Measurements from ENCODE around the gene SPATA20. TPM values are rescaled to one million over a fixed set of nuclear protein-coding genes. Genes with fewer than 3 reads are reported as not detected.

Gene SPATA20
- total RNA-seq, 2 donors from 2014 or later = 65.6 to 75.2 TPM

- no peak overlapping the region for H3K4me3 ChIP-seq
- no peak for TF ChIP-seq POLR2A (IDR thresholded peaks at IDR 0.05)
- no peak for TF ChIP-seq CTCF (IDR thresholded peaks at IDR 0.05)
- H3K36me3 ChIP-seq (replicated peaks in 1 of 2; ENCODE audit: insufficient read depth in 1 of 2, low read depth in 2 of 2) = no peaks in the 10 kb centered on the region
- no peaks in the 10 kb centered on the region for H3K9me3 ChIP-seq
- WGBS, 2 donors = 70% methylated on average over 18 of the region's 18 CpGs; no CpG with 5 or more reads in 1 of the 2 donors
- peaks cover 8% of the 10 kb centered on the region for H3K4me1 ChIP-seq
- ATAC-seq = no peak
- intact Hi-C loops (cut with DNase I) = no loop called here
- no peak for DNase-seq
- no peaks in the 10 kb centered on the region for H3K27me3 ChIP-seq
- H3K27ac ChIP-seq = no peak overlapping the region
Measured at GRCh38 chr17:50602836-50603235, 55.9 kb downstream of the SPATA20 start.

GRCh38 chr17:50603340-50603739 is 56.4 kb downstream of the SPATA20 start:
- WGBS, 2 donors = 23 to 39% methylated on average over 5 to 9 of the region's 9 CpGs
- TF ChIP-seq CTCF (IDR thresholded peaks at IDR 0.05) (no peak), POLR2A (IDR thresholded peaks at IDR 0.05) (no peak)
- no peak for DNase-seq
- ATAC-seq = no peak
- intact Hi-C loops (cut with DNase I) = no loop called here
- no peak overlapping the region for H3K27ac ChIP-seq
- peaks cover 8% of the 10 kb centered on the region for H3K4me1 ChIP-seq
- H3K9me3 ChIP-seq = no peaks in the 10 kb centered on the region
- no peaks in the 10 kb centered on the region for H3K36me3 ChIP-seq (replicated peaks in 1 of 2; ENCODE audit: insufficient read depth in 1 of 2, low read depth in 2 of 2)
- no peak overlapping the region for H3K4me3 ChIP-seq
- H3K27me3 ChIP-seq = no peaks in the 10 kb centered on the region

GRCh38 chr17:50604513-50604912 is 57.5 kb downstream of the SPATA20 start:
- Histone ChIP-seq H3K4me1 (peaks cover 8% of the 10 kb centered on the region), H3K36me3 (replicated peaks in 1 of 2; ENCODE audit: insufficient read depth in 1 of 2, low read depth in 2 of 2) (no peaks in the 10 kb centered on the region), H3K27me3 (no peaks in the 10 kb centered on the region), H3K27ac (no peak overlapping the region), H3K9me3 (no peaks in the 10 kb centered on the region), H3K4me3 (no peak overlapping the region)
- intact Hi-C loops (cut with DNase I) = no loop called here
- 34 to 41% methylated on average over 9 to 13 of the region's 13 CpGs for WGBS, 2 donors
- ATAC-seq (peak; percentile 40), DNase-seq (peak in 3 of 4 donors; percentile 18 to 39 (median 30))
- TF ChIP-seq CTCF (IDR thresholded peaks at IDR 0.05) (no peak), POLR2A (IDR thresholded peaks at IDR 0.05) (no peak)

GRCh38 chr17:50605429-50605828 is 58.5 kb downstream of the SPATA20 start:
- H3K27ac ChIP-seq = no peak overlapping the region
- TF ChIP-seq CTCF (IDR thresholded peaks at IDR 0.05) = no peak
- no peak for TF ChIP-seq POLR2A (IDR thresholded peaks at IDR 0.05)
- peaks cover 8% of the 10 kb centered on the region for H3K4me1 ChIP-seq
- no peak for ATAC-seq
- intact Hi-C loops (cut with DNase I) = no loop called here
- no peaks in the 10 kb centered on the region for H3K36me3 ChIP-seq (replicated peaks in 1 of 2; ENCODE audit: insufficient read depth in 1 of 2, low read depth in 2 of 2)
- no peaks in the 10 kb centered on the region for H3K27me3 ChIP-seq
- DNase-seq = no peak
- H3K4me3 ChIP-seq = no peak overlapping the region
- H3K9me3 ChIP-seq = no peaks in the 10 kb centered on the region
- 65 to 77% methylated on average over 10 of the region's 10 CpGs for WGBS, 2 donors

Other genes starting within 250 kb of the SPATA20 start
- 10 to 100 TPM; 22.8 to 31.3 TPM for gene XYLT2, start 201.0 kb upstream of the SPATA20 start, total RNA-seq
- 10 to 100 TPM; 26.5 to 31.3 TPM for gene MRPL27, start 174.0 kb upstream of the SPATA20 start, total RNA-seq
- gene EME1, start 173.9 kb upstream of the SPATA20 start, total RNA-seq = not detected
- gene LRRC59, start 149.7 kb upstream of the SPATA20 start, total RNA-seq = 100 to 1,000 TPM in 1 of 2 donors, 10 to 100 TPM in 1; 70.8 to 113 TPM
- gene ACSF2, start 121.0 kb upstream of the SPATA20 start, total RNA-seq = 100 to 1,000 TPM in 1 of 2 donors, 10 to 100 TPM in 1; 18.7 to 120 TPM
- 10 to 100 TPM in 1 of 2 donors, 1 to 10 TPM in 1; 8.8 to 13.2 TPM for gene CHAD, start 78.3 kb upstream of the SPATA20 start, total RNA-seq
- gene RSAD1, start 68.3 kb upstream of the SPATA20 start, total RNA-seq = 10 to 100 TPM; 39.2 to 44.5 TPM
- gene MYCBPAP, start 38.7 kb upstream of the SPATA20 start, total RNA-seq = under 1 TPM in 1 of 2 donors, not detected in 1; 0.33 TPM
- 10 to 100 TPM; 11.9 to 20.1 TPM for gene EPN3, start 14.4 kb upstream of the SPATA20 start, total RNA-seq
- gene CACNA1G, start 13.5 kb downstream of the SPATA20 start, total RNA-seq = under 1 TPM; 0.26 to 0.33 TPM
- 100 to 1,000 TPM; 130 to 163 TPM for gene ABCC3, start 87.7 kb downstream of the SPATA20 start, total RNA-seq
- 10 to 100 TPM; 21.3 to 27.0 TPM for gene ANKRD40, start 160.7 kb downstream of the SPATA20 start, total RNA-seq
- gene LUC7L3, start 172.4 kb downstream of the SPATA20 start, total RNA-seq = 10 to 100 TPM; 71.2 to 85.6 TPM
- 1 to 10 TPM in 1 of 2 donors, not detected in 1; 1.6 TPM for gene ANKRD40CL, start 220.3 kb downstream of the SPATA20 start, total RNA-seq